ENCODE measurements around the gene GSC2.

GSC2 gene

DNA sequence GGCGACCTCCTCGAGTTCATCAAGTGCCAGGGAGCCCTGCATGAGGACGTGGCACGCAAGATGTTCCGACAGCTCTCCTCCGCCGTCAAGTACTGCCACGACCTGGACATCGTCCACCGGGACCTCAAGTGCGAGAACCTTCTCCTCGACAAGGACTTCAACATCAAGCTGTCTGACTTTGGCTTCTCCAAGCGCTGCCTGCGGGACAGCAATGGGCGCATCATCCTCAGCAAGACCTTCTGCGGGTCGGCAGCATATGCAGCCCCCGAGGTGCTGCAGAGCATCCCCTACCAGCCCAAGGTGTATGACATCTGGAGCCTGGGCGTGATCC is 18.4 kb downstream of the GSC2 start:
- no peak overlapping the region for H3K4me3 ChIP-seq (ENCODE audit: low read depth, low read length)
- CTCF ChIA-PET, result interaction anchor here (5.8 kb wide), 1 partner anchor 12 kb away, joined by 23 read pairs; the partner anchor contains the start of gene ESS2
- POLR2A ChIA-PET, result no interaction called here
- no peak for DNase-seq (ENCODE audit: low read depth, low spot score)
- TF ChIP-seq, protein P1, sequence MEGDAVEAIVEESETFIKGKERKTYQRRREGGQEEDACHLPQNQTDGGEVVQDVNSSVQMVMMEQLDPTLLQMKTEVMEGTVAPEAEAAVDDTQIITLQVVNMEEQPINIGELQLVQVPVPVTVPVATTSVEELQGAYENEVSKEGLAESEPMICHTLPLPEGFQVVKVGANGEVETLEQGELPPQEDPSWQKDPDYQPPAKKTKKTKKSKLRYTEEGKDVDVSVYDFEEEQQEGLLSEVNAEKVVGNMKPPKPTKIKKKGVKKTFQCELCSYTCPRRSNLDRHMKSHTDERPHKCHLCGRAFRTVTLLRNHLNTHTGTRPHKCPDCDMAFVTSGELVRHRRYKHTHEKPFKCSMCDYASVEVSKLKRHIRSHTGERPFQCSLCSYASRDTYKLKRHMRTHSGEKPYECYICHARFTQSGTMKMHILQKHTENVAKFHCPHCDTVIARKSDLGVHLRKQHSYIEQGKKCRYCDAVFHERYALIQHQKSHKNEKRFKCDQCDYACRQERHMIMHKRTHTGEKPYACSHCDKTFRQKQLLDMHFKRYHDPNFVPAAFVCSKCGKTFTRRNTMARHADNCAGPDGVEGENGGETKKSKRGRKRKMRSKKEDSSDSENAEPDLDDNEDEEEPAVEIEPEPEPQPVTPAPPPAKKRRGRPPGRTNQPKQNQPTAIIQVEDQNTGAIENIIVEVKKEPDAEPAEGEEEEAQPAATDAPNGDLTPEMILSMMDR (IDR thresholded peaks at IDR 0.05; ENCODE audit: insufficient read depth, low read length, missing control alignments), result no peak

DNA sequence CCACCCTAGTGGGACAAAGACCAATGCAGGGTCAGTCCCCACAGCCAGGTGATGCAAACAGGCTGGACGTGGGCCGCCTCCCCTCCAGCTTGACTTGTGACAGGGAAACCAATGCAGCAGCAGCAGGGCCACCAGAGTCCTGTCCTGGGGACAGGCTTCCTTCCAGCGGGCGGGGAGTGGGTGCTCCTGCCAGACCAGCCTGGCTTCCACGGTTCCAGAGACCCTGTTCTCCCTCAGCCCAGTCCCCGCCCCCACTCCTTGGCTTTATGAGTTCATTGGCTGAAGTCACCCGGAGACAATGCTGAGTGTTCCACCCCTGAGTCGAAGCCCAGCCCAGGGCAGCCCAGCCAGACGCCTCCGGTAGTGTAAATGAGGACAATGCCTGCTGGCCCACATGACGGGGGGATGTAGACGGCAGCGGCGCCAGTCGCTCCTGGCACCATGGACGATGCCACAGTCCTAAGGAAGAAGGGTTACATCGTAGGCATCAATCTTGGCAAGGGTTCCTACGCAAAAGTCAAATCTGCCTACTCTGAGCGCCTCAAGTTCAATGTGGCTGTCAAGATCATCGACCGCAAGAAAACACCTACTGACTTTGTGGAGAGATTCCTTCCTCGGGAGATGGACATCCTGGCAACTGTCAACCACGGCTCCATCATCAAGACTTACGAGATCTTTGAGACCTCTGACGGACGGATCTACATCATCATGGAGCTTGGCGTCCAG is 19.0 kb downstream of the GSC2 start, which contains the start of gene TSSK2:
Gene TSSK2 (plus strand): TSS at position 350 of the 726 bp plus-strand sequence. CDS start 92 bp downstream, at position 442.
- ChIA-PET CTCF (interaction anchor here (5.8 kb wide), 1 partner anchor 13 kb away, joined by 23 read pairs; the partner anchor contains the start of gene ESS2), POLR2A (no interaction called here)
- H3K4me3 ChIP-seq (ENCODE audit: low read depth, low read length), result no peak within 1 kb of the TSS
- TF ChIP-seq, protein P1 (IDR thresholded peaks at IDR 0.05; ENCODE audit: insufficient read depth, low read length, missing control alignments), result no peak
- no peak for DNase-seq (ENCODE audit: low read depth, low spot score)

GRCh38 chr22:19129871-19130270 is 20.2 kb downstream of the GSC2 start:
- H3K4me3 ChIP-seq (ENCODE audit: low read depth, low read length), result no peak overlapping the region
- TF ChIP-seq, protein P1 (IDR thresholded peaks at IDR 0.05; ENCODE audit: insufficient read depth, low read length, missing control alignments), result no peak
- DNase-seq (ENCODE audit: low read depth, low spot score), result no peak
- POLR2A ChIA-PET, result no interaction called here
- CTCF ChIA-PET, result interaction anchor here (5.8 kb wide), 1 partner anchor 14 kb away, joined by 23 read pairs; the partner anchor contains the start of gene ESS2

DNA sequence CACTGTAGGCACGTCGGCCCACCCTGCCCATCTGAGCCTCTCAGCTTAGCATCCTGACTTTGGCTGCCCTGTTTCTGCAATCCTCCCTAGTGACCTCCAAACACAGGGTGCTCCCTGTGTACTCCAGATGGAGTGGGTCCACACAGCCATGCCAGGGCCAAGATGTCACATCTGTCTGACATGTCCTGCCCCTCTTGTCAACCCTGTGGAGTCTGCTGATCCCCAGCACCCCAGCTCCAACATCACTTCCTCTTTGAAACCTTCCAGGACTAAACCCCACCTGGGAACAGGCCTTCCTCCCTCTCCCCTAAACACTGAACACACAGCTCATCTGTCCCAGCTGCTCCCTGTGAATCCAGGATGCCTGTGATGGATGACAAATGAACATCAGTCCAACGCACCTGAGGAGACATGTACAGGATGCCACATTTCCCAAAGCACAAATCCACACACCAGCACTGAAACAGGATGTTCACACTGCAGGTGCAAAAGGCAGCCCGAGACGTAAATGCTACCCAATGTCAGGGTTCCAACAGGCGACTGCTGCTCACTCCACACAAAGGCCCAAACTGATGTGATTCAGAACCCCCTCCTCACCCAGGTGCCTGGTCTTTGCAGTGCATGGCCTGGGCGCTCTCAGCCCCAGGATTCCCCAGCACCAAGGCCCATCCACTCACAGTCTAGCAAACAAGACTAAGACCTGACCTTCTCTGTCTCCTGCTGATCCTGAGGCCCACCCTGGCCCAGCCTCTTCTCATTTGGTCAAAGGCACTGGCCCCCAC is 21.0 kb downstream of the GSC2 start:
- TF ChIP-seq, protein P1 (IDR thresholded peaks at IDR 0.05; ENCODE audit: insufficient read depth, low read length, missing control alignments), result no peak
- H3K4me3 ChIP-seq (ENCODE audit: low read depth, low read length), result no peak overlapping the region
- ChIA-PET CTCF (interaction anchor here (0.9 to 5.8 kb wide), 2 partner anchors 15 kb away, joined by 3 to 23 read pairs; partner anchors contain the start of gene ESS2), POLR2A (no interaction called here)
- DNase-seq (ENCODE audit: low read depth, low spot score), result no peak

- CTCF ChIA-PET, result interaction anchor here (1.0 to 1.2 kb wide), 2 partner anchors 16 to 51 kb away, joined by 4 read pairs; partner anchors contain the start of genes ESS2 and SLC25A1
These were observed 22.1 kb downstream of the GSC2 start for GRCh38 chr22:19128009-19128401.

More at GRCh38 chr22:19128009-19128401, 22.1 kb downstream of the GSC2 start:
- POLR2A ChIA-PET, result interaction anchor here (1.4 kb wide), 1 partner anchor 16 kb away, joined by 4 read pairs; the partner anchor contains the start of gene ESS2
- no peak for DNase-seq (ENCODE audit: low read depth, low spot score)
- TF ChIP-seq, protein P1 (IDR thresholded peaks at IDR 0.05; ENCODE audit: insufficient read depth, low read length, missing control alignments), result no peak
- no peak overlapping the region for H3K4me3 ChIP-seq (ENCODE audit: low read depth, low read length)

Measured in AG04449 (cell line).